GM23338 (cell line): ENCODE data around the gene NYAP2. TPM values are rescaled to one million over a fixed set of nuclear protein-coding genes. Genes with fewer than 3 reads are reported as not detected.

Experiments used
- ATAC-seq: fragments of 200-7000 bp; cut with Tn5 transposase; 3 replicates; pipeline ENCODE4 v1.9.1; 2020
- DNase-seq: peaks from one replicate; pipeline ENCODE4 v3.0.0-alpha.2; 2015; ENCODE audit warnings: low spot score
- H2AFZ ChIP-seq: fragments of 200-600 bp; sonication (generic); 2 replicates; pipeline ENCODE4 v1.8.0; 2016; ENCODE audit warnings: antibody characterized with exemption, mild to moderate bottlenecking, moderate library complexity
- H3F3A ChIP-seq: fragments of 200-600 bp; sonication (generic); replicated peaks from 2 replicates; pipeline ENCODE4 v1.8.0; 2017; ENCODE audit warnings: antibody characterized with exemption, mixed run types, low read depth
- H3K27ac ChIP-seq: fragments of 200-600 bp; sonication (generic); 2 replicates; pipeline ENCODE4 v1.6.1; 2016; ENCODE audit warnings: low read depth
- H3K27me3 ChIP-seq: fragments of 200-600 bp; sonication (generic); 2 replicates; pipeline ENCODE4 v1.8.0; 2016; ENCODE audit warnings: mild to moderate bottlenecking, mixed run types, moderate library complexity; ENCODE audit not compliant: insufficient read depth
- H3K36me3 ChIP-seq: fragments of 200-600 bp; sonication (generic); 2 replicates; pipeline ENCODE4 v1.8.0; 2016; ENCODE audit warnings: mild to moderate bottlenecking; ENCODE audit not compliant: insufficient read depth
- H3K4me1 ChIP-seq: fragments of 200-600 bp; sonication (generic); 2 replicates; pipeline ENCODE4 v1.8.0; 2016; ENCODE audit warnings: mild to moderate bottlenecking, moderate library complexity; ENCODE audit not compliant: insufficient read depth
- H3K4me2 ChIP-seq: fragments of 200-600 bp; sonication (generic); 2 replicates; pipeline ENCODE4 v1.7.1; 2017; ENCODE audit warnings: mixed run types
- H3K4me3 ChIP-seq: fragments of 200-600 bp; sonication (generic); 2 replicates; pipeline ENCODE4 v1.6.1; 2016; ENCODE audit warnings: mixed run types
- H3K79me2 ChIP-seq: fragments of 200-600 bp; sonication (generic); replicated peaks from 2 replicates; pipeline ENCODE4 v1.8.0; 2017; ENCODE audit warnings: mild to moderate bottlenecking; ENCODE audit not compliant: insufficient read depth
- H3K9me2 ChIP-seq: fragments of 200-600 bp; sonication (generic); 2 replicates; pipeline ENCODE4 v1.8.0; 2017; ENCODE audit not compliant: insufficient read depth
- H4K20me1 ChIP-seq: fragments of 200-600 bp; sonication (generic); replicated peaks from 2 replicates; pipeline ENCODE4 v1.8.0; 2017; ENCODE audit warnings: mild to moderate bottlenecking; ENCODE audit not compliant: insufficient read depth
- H3K27ac Mint-ChIP-seq: 2 replicates; pipeline ENCODE4 v1.8.0; 2020; ENCODE audit warnings: inconsistent platforms, mild to moderate bottlenecking, moderate library complexity, mixed read lengths
- H3K27me3 Mint-ChIP-seq: 3 replicates; pipeline ENCODE4 v1.8.0; 2022; ENCODE audit warnings: low read depth, mild to moderate bottlenecking, moderate library complexity, mixed read lengths, inconsistent platforms; ENCODE audit not compliant: insufficient read depth, poor library complexity
- H3K36me3 Mint-ChIP-seq: 3 replicates; pipeline ENCODE4 v1.8.0; 2021; ENCODE audit warnings: low read depth, mild to moderate bottlenecking, inconsistent platforms, moderate library complexity, mixed read lengths
- H3K4me1 Mint-ChIP-seq: 3 replicates; pipeline ENCODE4 v1.8.0; 2020; ENCODE audit warnings: mild to moderate bottlenecking, inconsistent platforms, mixed read lengths
- H3K4me3 Mint-ChIP-seq: 3 replicates; pipeline ENCODE4 v1.8.0; 2021; ENCODE audit warnings: moderate library complexity, mild to moderate bottlenecking, inconsistent platforms, mixed read lengths
- H3K9me3 Mint-ChIP-seq: 3 replicates; pipeline ENCODE4 v1.8.0; 2020; ENCODE audit warnings: moderate library complexity, mild to moderate bottlenecking, inconsistent platforms, mixed read lengths
- ETS1 ChIP-seq: IDR thresholded peaks from 2 replicates; pipeline ENCODE4 v1.6.1; 2016; ENCODE audit warnings: antibody characterized with exemption
- EZH2phosphoT487 ChIP-seq: fragments of 200-600 bp; sonication (generic); IDR thresholded peaks from one replicate; pipeline ENCODE4 v1.8.1; 2018; ENCODE audit warnings: antibody characterized with exemption; ENCODE audit not compliant: unreplicated experiment
- JUNB ChIP-seq: IDR thresholded peaks from one replicate; pipeline ENCODE4 v1.6.1; 2016; ENCODE audit warnings: antibody characterized with exemption; ENCODE audit not compliant: unreplicated experiment
- NANOG ChIP-seq: IDR thresholded peaks from 2 replicates; pipeline ENCODE4 v1.6.1; 2016; ENCODE audit warnings: antibody characterized with exemption, borderline replicate concordance
- POLR2AphosphoS5 ChIP-seq: IDR thresholded peaks from 2 replicates; pipeline ENCODE4 v1.6.1; 2016; ENCODE audit warnings: antibody characterized with exemption, low read depth
- REST ChIP-seq: IDR thresholded peaks from one replicate; pipeline ENCODE4 v1.6.1; 2018; ENCODE audit warnings: antibody characterized with exemption; ENCODE audit not compliant: unreplicated experiment
- ZNF114 ChIP-seq: fragments of 250-450 bp; sonication (Bioruptor Pico); IDR thresholded peaks from 2 replicates; pipeline ENCODE4 v1.5.0; 2020; ENCODE audit warnings: mild to moderate bottlenecking, moderate library complexity
- ZNF331 ChIP-seq: fragments of 250-450 bp; sonication (Bioruptor Pico); IDR thresholded peaks from 2 replicates; pipeline ENCODE4 v1.5.0; 2020; ENCODE audit warnings: low read depth, mild to moderate bottlenecking, moderate library complexity
- polyA plus RNA-seq: library from polyadenylated mRNA; unstranded; fragments of >200 nt; fragmentation: Nextera tagmentation; extraction: Ambion mirVana; gene quantifications from 2 replicates; pipeline ENCODE4 v1.2.1, GENCODE V29; 2016
- total RNA-seq: library from RNA; depleted of rRNA; stranded (reverse); fragments of >200 nt; shearing (Covaris generic); gene quantifications from 2 replicates; pipeline ENCODE4 v1.2.3, GENCODE V29; 2014
- TF ChIP-seq, protein P1 (sequence below): fragments of 250-450 bp; sonication (Bioruptor Pico); IDR thresholded peaks from 2 replicates; pipeline ENCODE4 v1.5.0; 2020; ENCODE audit warnings: mild to moderate bottlenecking, moderate library complexity

Gene NYAP2
- total and polyA plus RNA-seq, 2 experiments from 2014 or later, result not detected

GRCh38 chr2:225599856-225600255 is 200.3 kb downstream of the NYAP2 start:
- no peak overlapping the region for H3K4me2 ChIP-seq
- no peak for TF ChIP-seq NANOG
- no peak for TF ChIP-seq REST
- TF ChIP-seq ETS1, result no peak
- TF ChIP-seq JUNB, result no peak
- TF ChIP-seq EZH2phosphoT487, result no peak
- TF ChIP-seq ZNF114 (CRISPR knock-in tag), result no peak
- TF ChIP-seq, protein P1, sequence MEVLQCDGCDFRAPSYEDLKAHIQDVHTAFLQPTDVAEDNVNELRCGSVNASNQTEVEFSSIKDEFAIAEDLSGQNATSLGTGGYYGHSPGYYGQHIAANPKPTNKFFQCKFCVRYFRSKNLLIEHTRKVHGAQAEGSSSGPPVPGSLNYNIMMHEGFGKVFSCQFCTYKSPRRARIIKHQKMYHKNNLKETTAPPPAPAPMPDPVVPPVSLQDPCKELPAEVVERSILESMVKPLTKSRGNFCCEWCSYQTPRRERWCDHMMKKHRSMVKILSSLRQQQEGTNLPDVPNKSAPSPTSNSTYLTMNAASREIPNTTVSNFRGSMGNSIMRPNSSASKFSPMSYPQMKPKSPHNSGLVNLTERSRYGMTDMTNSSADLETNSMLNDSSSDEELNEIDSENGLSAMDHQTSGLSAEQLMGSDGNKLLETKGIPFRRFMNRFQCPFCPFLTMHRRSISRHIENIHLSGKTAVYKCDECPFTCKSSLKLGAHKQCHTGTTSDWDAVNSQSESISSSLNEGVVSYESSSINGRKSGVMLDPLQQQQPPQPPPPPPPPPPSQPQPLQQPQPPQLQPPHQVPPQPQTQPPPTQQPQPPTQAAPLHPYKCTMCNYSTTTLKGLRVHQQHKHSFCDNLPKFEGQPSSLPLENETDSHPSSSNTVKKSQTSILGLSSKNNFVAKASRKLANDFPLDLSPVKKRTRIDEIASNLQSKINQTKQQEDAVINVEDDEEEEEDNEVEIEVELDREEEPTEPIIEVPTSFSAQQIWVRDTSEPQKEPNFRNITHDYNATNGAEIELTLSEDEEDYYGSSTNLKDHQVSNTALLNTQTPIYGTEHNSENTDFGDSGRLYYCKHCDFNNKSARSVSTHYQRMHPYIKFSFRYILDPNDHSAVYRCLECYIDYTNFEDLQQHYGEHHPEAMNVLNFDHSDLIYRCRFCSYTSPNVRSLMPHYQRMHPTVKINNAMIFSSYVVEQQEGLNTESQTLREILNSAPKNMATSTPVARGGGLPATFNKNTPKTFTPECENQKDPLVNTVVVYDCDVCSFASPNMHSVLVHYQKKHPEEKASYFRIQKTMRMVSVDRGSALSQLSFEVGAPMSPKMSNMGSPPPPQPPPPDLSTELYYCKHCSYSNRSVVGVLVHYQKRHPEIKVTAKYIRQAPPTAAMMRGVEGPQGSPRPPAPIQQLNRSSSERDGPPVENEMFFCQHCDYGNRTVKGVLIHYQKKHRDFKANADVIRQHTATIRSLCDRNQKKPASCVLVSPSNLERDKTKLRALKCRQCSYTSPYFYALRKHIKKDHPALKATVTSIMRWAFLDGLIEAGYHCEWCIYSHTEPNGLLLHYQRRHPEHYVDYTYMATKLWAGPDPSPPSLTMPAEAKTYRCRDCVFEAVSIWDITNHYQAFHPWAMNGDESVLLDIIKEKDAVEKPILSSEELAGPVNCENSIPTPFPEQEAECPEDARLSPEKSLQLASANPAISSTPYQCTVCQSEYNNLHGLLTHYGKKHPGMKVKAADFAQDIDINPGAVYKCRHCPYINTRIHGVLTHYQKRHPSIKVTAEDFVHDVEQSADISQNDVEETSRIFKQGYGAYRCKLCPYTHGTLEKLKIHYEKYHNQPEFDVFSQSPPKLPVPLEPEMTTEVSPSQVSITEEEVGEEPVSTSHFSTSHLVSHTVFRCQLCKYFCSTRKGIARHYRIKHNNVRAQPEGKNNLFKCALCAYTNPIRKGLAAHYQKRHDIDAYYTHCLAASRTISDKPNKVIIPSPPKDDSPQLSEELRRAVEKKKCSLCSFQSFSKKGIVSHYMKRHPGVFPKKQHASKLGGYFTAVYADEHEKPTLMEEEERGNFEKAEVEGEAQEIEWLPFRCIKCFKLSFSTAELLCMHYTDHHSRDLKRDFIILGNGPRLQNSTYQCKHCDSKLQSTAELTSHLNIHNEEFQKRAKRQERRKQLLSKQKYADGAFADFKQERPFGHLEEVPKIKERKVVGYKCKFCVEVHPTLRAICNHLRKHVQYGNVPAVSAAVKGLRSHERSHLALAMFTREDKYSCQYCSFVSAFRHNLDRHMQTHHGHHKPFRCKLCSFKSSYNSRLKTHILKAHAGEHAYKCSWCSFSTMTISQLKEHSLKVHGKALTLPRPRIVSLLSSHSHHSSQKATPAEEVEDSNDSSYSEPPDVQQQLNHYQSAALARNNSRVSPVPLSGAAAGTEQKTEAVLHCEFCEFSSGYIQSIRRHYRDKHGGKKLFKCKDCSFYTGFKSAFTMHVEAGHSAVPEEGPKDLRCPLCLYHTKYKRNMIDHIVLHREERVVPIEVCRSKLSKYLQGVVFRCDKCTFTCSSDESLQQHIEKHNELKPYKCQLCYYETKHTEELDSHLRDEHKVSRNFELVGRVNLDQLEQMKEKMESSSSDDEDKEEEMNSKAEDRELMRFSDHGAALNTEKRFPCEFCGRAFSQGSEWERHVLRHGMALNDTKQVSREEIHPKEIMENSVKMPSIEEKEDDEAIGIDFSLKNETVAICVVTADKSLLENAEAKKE (CRISPR knock-in tag), result no peak
- TF ChIP-seq POLR2AphosphoS5, result no peak
- no peak for TF ChIP-seq ZNF331 (CRISPR knock-in tag)
- H3K27me3 ChIP-seq, result no peaks in the 10 kb centered on the region
- H3F3A ChIP-seq, result no peaks in the 10 kb centered on the region
- DNase-seq, result no peak
- H3K4me3 Mint-ChIP-seq, result no peak overlapping the region
- no peaks in the 10 kb centered on the region for H3K9me2 ChIP-seq
- peaks cover 4% of the 10 kb centered on the region for H3K27me3 Mint-ChIP-seq
- peaks cover 12% of the 10 kb centered on the region for H3K9me3 Mint-ChIP-seq
- no peaks in the 10 kb centered on the region for H3K4me1 Mint-ChIP-seq
- H4K20me1 ChIP-seq, result no peaks in the 10 kb centered on the region
- no peak overlapping the region for H3K27ac ChIP-seq
- H2AFZ ChIP-seq, result no peak overlapping the region
- peaks cover 8% of the 10 kb centered on the region; the same call in 1 of the 2 replicates for H3K36me3 ChIP-seq
- H3K4me1 ChIP-seq, result no peaks in the 10 kb centered on the region
- ATAC-seq, result no peak
- H3K27ac Mint-ChIP-seq, result no peak overlapping the region
- H3K36me3 Mint-ChIP-seq, result peaks cover 6% of the 10 kb centered on the region
- H3K79me2 ChIP-seq, result no peaks in the 10 kb centered on the region
- no peak overlapping the region for H3K4me3 ChIP-seq
